SK-N-SH treated with all-trans-retinoic acid at 6 μM for 48 hours (cell line): Measurements from ENCODE around the gene CLN6.

Source experiments
- ATAC-seq: fragments of 200-7000 bp; cut with Tn5 transposase; 3 replicates; pipeline ENCODE4 v1.9.1; 2020; ENCODE audit warnings: mild to moderate bottlenecking, moderate library complexity
- ARNTL ChIP-seq: fragments of 450-650 bp; formaldehyde crosslinking; IDR thresholded peaks from 2 replicates; pipeline ENCODE4 v1.5.0; 2020; ENCODE audit warnings: low read depth, mild to moderate bottlenecking, moderate library complexity, borderline replicate concordance
- BACH2 ChIP-seq: fragments of 250-450 bp; sonication (Bioruptor Pico); IDR thresholded peaks from 2 replicates; pipeline ENCODE4 v1.9.0; 2021; ENCODE audit warnings: mild to moderate bottlenecking, borderline replicate concordance
- GLIS3 ChIP-seq: fragments of 250-450 bp; sonication (Bioruptor Pico); IDR thresholded peaks from 2 replicates; pipeline ENCODE4 v1.5.0; 2020; ENCODE audit warnings: mild to moderate bottlenecking, moderate library complexity
- ISL1 ChIP-seq: fragments of 250-450 bp; sonication (Bioruptor Pico); IDR thresholded peaks from 2 replicates; pipeline ENCODE4 v2.1.2; 2022; ENCODE audit warnings: mild to moderate bottlenecking, moderate library complexity
- OSR1 ChIP-seq: fragments of 250-450 bp; sonication (Bioruptor Pico); IDR thresholded peaks from 2 replicates; pipeline ENCODE4 v1.8.0; 2022; ENCODE audit warnings: moderate library complexity, mild to moderate bottlenecking, inconsistent platforms
- PPARA ChIP-seq: fragments of 250-450 bp; sonication (Bioruptor Pico); IDR thresholded peaks from 2 replicates; pipeline ENCODE4 v1.5.0; 2020; ENCODE audit warnings: mild to moderate bottlenecking, borderline replicate concordance
- RARB ChIP-seq: fragments of 250-450 bp; sonication (Bioruptor Pico); IDR thresholded peaks from 2 replicates; pipeline ENCODE4 v1.8.0; 2021; ENCODE audit warnings: mild to moderate bottlenecking, moderate library complexity
- SNAI2 ChIP-seq: fragments of 250-450 bp; sonication (Bioruptor Pico); IDR thresholded peaks from 2 replicates; pipeline ENCODE4 v1.5.0; 2020; ENCODE audit warnings: mild to moderate bottlenecking, moderate library complexity
- TCF4 ChIP-seq: fragments of 250-450 bp; sonication (Bioruptor Pico); IDR thresholded peaks from 2 replicates; pipeline ENCODE4 v1.8.0; 2021; ENCODE audit warnings: mild to moderate bottlenecking, moderate library complexity, borderline replicate concordance
- TOX ChIP-seq: fragments of 250-450 bp; sonication (Bioruptor Pico); IDR thresholded peaks from 2 replicates; pipeline ENCODE4 v1.8.0; 2021; ENCODE audit warnings: mild to moderate bottlenecking, moderate library complexity, borderline replicate concordance
- ZC3H10 ChIP-seq: fragments of 250-450 bp; sonication (Bioruptor Pico); IDR thresholded peaks from 2 replicates; pipeline ENCODE4 v1.5.1; 2021; ENCODE audit warnings: mild to moderate bottlenecking, moderate library complexity
- ZFP3 ChIP-seq: fragments of 250-450 bp; sonication (Bioruptor Pico); IDR thresholded peaks from 2 replicates; pipeline ENCODE4 v1.5.0; 2020; ENCODE audit warnings: mild to moderate bottlenecking, moderate library complexity
- ZFP30 ChIP-seq: fragments of 450-650 bp; formaldehyde crosslinking; IDR thresholded peaks from 2 replicates; pipeline ENCODE4 v1.5.0; 2022; ENCODE audit warnings: mild to moderate bottlenecking, moderate library complexity
- ZNF565 ChIP-seq: fragments of 450-650 bp; formaldehyde crosslinking; conservative IDR thresholded peaks from 2 replicates; pipeline ENCODE4 v1.5.0; 2020; ENCODE audit warnings: low read depth, mild to moderate bottlenecking, moderate library complexity
- ZNF70 ChIP-seq: fragments of 450-650 bp; formaldehyde crosslinking; IDR thresholded peaks from 2 replicates; pipeline ENCODE4 v1.5.0; 2020; ENCODE audit warnings: mild to moderate bottlenecking, moderate library complexity
- ZNF8 ChIP-seq: fragments of 450-650 bp; formaldehyde crosslinking; IDR thresholded peaks from 2 replicates; pipeline ENCODE4 v1.5.0; 2020; ENCODE audit warnings: mild to moderate bottlenecking, moderate library complexity
- TF ChIP-seq, protein P1 (sequence below): fragments of 250-450 bp; sonication (Bioruptor Pico); IDR thresholded peaks from 2 replicates; pipeline ENCODE4 v1.5.1; 2021; ENCODE audit warnings: mild to moderate bottlenecking, moderate library complexity
- TF ChIP-seq, protein P2 (sequence below): fragments of 250-450 bp; sonication (Bioruptor Pico); IDR thresholded peaks from 2 replicates; pipeline ENCODE4 v1.8.0; 2020; ENCODE audit warnings: mild to moderate bottlenecking, moderate library complexity, borderline replicate concordance
- TF ChIP-seq, protein P3 (sequence below): fragments of 250-450 bp; sonication (Bioruptor Pico); IDR thresholded peaks from 2 replicates; pipeline ENCODE4 v1.8.0; 2021; ENCODE audit warnings: low read depth, mild to moderate bottlenecking, moderate library complexity, borderline replicate concordance
- TF ChIP-seq, protein P4 (sequence below): fragments of 250-450 bp; sonication (Bioruptor Pico); IDR thresholded peaks from 2 replicates; pipeline ENCODE4 v1.5.1; 2020; ENCODE audit warnings: low read depth, mild to moderate bottlenecking, moderate library complexity
- TF ChIP-seq, protein P5 (sequence below): fragments of 250-450 bp; sonication (Bioruptor Pico); IDR thresholded peaks from 2 replicates; pipeline ENCODE4 v1.5.0; 2020; ENCODE audit warnings: mild to moderate bottlenecking, moderate library complexity

CLN6 gene

DNA sequence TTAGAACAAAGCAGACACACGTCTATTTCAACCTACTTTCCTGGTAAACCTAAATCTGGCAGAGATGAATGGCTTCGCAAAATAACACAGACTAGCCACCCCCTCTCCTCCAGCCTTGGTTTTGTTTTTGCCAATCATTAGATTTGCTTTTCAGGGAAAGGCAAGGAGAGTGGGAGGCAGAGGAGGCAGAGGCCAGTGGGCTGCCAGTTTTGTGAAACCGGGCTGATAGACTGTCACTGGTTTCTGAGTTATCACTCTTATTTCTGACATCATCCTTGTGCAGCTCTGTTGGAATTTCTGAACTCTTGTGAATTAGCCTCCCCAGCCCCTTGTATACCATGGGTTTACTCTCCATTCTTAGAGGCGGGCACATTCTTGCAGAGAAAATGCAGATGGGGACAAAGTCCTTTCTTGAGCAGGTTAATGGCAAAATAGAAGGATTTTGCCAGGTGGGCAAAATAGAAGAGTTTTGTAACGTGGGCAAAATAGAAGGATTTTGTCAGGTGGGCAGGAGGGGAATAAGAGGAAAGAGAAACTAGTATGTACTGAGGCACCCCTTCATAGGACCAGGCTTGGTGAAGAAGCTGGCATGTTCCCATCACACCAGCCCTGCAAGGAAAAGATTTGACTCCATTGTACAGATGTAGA is 44.8 kb upstream of the CLN6 start:
- TF ChIP-seq, protein P1, sequence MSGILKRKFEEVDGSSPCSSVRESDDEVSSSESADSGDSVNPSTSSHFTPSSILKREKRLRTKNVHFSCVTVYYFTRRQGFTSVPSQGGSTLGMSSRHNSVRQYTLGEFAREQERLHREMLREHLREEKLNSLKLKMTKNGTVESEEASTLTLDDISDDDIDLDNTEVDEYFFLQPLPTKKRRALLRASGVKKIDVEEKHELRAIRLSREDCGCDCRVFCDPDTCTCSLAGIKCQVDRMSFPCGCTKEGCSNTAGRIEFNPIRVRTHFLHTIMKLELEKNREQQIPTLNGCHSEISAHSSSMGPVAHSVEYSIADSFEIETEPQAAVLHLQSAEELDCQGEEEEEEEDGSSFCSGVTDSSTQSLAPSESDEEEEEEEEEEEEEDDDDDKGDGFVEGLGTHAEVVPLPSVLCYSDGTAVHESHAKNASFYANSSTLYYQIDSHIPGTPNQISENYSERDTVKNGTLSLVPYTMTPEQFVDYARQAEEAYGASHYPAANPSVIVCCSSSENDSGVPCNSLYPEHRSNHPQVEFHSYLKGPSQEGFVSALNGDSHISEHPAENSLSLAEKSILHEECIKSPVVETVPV (CRISPR knock-in tag) = no peak
- TF ChIP-seq PPARA (CRISPR knock-in tag) = no peak
- TF ChIP-seq, protein P2, sequence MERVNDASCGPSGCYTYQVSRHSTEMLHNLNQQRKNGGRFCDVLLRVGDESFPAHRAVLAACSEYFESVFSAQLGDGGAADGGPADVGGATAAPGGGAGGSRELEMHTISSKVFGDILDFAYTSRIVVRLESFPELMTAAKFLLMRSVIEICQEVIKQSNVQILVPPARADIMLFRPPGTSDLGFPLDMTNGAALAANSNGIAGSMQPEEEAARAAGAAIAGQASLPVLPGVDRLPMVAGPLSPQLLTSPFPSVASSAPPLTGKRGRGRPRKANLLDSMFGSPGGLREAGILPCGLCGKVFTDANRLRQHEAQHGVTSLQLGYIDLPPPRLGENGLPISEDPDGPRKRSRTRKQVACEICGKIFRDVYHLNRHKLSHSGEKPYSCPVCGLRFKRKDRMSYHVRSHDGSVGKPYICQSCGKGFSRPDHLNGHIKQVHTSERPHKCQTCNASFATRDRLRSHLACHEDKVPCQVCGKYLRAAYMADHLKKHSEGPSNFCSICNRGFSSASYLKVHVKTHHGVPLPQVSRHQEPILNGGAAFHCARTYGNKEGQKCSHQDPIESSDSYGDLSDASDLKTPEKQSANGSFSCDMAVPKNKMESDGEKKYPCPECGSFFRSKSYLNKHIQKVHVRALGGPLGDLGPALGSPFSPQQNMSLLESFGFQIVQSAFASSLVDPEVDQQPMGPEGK (CRISPR knock-in tag) = no peak
- no peak for TF ChIP-seq ZFP30 (CRISPR knock-in tag)
- TF ChIP-seq RARB = no peak
- no peak for TF ChIP-seq ZNF8 (CRISPR knock-in tag)
- TF ChIP-seq GLIS3 (CRISPR knock-in tag) = no peak
- TF ChIP-seq TOX = no peak
- TF ChIP-seq, protein P3, sequence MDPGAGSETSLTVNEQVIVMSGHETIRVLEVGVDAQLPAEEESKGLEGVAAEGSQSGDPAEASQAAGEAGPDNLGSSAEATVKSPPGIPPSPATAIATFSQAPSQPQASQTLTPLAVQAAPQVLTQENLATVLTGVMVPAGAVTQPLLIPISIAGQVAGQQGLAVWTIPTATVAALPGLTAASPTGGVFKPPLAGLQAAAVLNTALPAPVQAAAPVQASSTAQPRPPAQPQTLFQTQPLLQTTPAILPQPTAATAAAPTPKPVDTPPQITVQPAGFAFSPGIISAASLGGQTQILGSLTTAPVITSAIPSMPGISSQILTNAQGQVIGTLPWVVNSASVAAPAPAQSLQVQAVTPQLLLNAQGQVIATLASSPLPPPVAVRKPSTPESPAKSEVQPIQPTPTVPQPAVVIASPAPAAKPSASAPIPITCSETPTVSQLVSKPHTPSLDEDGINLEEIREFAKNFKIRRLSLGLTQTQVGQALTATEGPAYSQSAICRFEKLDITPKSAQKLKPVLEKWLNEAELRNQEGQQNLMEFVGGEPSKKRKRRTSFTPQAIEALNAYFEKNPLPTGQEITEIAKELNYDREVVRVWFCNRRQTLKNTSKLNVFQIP (CRISPR knock-in tag) = no peak
- TF ChIP-seq ZFP3 = no peak
- TF ChIP-seq, protein P4, sequence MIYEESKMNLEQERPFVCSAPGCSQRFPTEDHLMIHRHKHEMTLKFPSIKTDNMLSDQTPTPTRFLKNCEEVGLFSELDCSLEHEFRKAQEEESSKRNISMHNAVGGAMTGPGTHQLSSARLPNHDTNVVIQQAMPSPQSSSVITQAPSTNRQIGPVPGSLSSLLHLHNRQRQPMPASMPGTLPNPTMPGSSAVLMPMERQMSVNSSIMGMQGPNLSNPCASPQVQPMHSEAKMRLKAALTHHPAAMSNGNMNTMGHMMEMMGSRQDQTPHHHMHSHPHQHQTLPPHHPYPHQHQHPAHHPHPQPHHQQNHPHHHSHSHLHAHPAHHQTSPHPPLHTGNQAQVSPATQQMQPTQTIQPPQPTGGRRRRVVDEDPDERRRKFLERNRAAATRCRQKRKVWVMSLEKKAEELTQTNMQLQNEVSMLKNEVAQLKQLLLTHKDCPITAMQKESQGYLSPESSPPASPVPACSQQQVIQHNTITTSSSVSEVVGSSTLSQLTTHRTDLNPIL = no peak
- no peak for TF ChIP-seq SNAI2 (CRISPR knock-in tag)
- TF ChIP-seq TCF4 (CRISPR knock-in tag) = no peak
- no peak for TF ChIP-seq ZC3H10 (CRISPR knock-in tag)
- TF ChIP-seq, protein P5, sequence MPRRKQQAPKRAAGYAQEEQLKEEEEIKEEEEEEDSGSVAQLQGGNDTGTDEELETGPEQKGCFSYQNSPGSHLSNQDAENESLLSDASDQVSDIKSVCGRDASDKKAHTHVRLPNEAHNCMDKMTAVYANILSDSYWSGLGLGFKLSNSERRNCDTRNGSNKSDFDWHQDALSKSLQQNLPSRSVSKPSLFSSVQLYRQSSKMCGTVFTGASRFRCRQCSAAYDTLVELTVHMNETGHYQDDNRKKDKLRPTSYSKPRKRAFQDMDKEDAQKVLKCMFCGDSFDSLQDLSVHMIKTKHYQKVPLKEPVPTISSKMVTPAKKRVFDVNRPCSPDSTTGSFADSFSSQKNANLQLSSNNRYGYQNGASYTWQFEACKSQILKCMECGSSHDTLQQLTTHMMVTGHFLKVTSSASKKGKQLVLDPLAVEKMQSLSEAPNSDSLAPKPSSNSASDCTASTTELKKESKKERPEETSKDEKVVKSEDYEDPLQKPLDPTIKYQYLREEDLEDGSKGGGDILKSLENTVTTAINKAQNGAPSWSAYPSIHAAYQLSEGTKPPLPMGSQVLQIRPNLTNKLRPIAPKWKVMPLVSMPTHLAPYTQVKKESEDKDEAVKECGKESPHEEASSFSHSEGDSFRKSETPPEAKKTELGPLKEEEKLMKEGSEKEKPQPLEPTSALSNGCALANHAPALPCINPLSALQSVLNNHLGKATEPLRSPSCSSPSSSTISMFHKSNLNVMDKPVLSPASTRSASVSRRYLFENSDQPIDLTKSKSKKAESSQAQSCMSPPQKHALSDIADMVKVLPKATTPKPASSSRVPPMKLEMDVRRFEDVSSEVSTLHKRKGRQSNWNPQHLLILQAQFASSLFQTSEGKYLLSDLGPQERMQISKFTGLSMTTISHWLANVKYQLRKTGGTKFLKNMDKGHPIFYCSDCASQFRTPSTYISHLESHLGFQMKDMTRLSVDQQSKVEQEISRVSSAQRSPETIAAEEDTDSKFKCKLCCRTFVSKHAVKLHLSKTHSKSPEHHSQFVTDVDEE (CRISPR knock-in tag) = no peak
- no peak for TF ChIP-seq ARNTL (CRISPR knock-in tag)
- TF ChIP-seq ZNF565 (CRISPR knock-in tag) = no peak
- no peak for TF ChIP-seq OSR1 (CRISPR knock-in tag)
- ATAC-seq = no peak

DNA sequence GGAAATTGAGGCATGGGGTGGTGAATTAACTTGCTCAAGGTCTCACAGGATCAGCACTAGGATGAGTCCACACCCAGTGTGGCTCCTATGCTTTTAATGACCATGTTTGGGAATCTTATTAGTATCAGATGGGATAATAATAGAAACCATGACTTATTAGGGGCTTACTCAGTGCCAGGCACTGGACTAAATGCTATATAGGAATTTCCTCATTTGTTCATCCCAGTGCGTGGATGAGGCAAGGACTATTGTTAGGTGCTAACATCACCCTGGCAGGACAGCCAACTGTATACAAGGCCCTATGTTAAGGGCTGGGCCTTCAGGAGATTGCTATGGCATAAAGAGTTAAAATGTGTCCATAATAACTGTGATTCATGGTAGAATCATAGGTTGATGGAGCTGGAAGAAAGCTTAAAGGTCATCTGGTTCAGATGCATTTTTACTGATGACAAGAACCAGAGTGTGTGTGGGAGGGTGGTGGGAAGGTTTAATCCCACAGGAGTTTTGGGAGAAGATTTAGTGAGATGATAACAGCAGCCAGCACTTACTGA is 43.3 kb upstream of the CLN6 start:
- ATAC-seq = peak; percentile 14
- TF ChIP-seq, protein P4 = no peak
- TF ChIP-seq ZNF70 (no peak), ZNF565 (CRISPR knock-in tag) (no peak), ISL1 (CRISPR knock-in tag) (no peak), ZFP30 (CRISPR knock-in tag) (no peak), BACH2 (CRISPR knock-in tag) (no peak), PPARA (CRISPR knock-in tag) (no peak)
- TF ChIP-seq, protein P3 (CRISPR knock-in tag) = no peak
- TF ChIP-seq, protein P5 (CRISPR knock-in tag) = no peak
- TF ChIP-seq, protein P1 (CRISPR knock-in tag) = no peak
